Common myeloid progenitor, CD34-positive (primary cell): Measurements from ENCODE around the gene ACTA2.

Source experiments
- CTCF ChIA-PET: fragments of 350-600 bp; sonication (Branson Sonifier 250); formaldehyde crosslinking; loops from one replicate; lab custom pipeline; 2021; ENCODE audit warnings: antibody characterized with exemption; lab: Charles Lee
- POLR2A ChIA-PET: fragments of 350-600 bp; sonication (Branson Sonifier 250); formaldehyde crosslinking; loops from one replicate; lab custom pipeline; 2021; ENCODE audit warnings: antibody characterized with exemption; lab: Charles Lee
- DNase-seq, 3 donors: peaks; one replicate each; pipeline versions ENCODE4 v3.0.0 to v3.0.0-alpha.2; 2013
- H3K27ac ChIP-seq, 2 experiments: 1 replicate in 1 of 2; 2 replicates in 1 of 2; pipeline ENCODE4 v1.7.0; 2013; ENCODE audit warnings: inconsistent platforms in 2 of 2, low read length in 2 of 2, mild to moderate bottlenecking in 2 of 2, low read depth in 1 of 2, moderate library complexity in 1 of 2; ENCODE audit not compliant: severe bottlenecking in 2 of 2, insufficient read depth in 1 of 2, poor library complexity in 1 of 2
- H3K27me3 ChIP-seq, 5 experiments: replicated peaks in 2 of 5; 1 replicate in 3 of 5; 2 replicates in 2 of 5; pipeline versions ENCODE4 v1.6.1 to v1.7.0; 2013; ENCODE audit warnings: low read length in 4 of 5, mild to moderate bottlenecking in 2 of 5, moderate library complexity in 2 of 5, inconsistent platforms in 1 of 5; ENCODE audit not compliant: insufficient read depth in 5 of 5, control insufficient read depth in 4 of 5
- H3K36me3 ChIP-seq, 4 experiments: 1 replicate in 2 of 4; 2 replicates in 2 of 4; pipeline versions ENCODE4 v1.6.1 to v1.7.0; 2013; ENCODE audit warnings: low read length in 3 of 4, control low read depth in 1 of 4, mild to moderate bottlenecking in 1 of 4; ENCODE audit not compliant: control insufficient read depth in 4 of 4, insufficient read depth in 4 of 4
- H3K4me1 ChIP-seq, 4 experiments: 1 replicate in 3 of 4; 2 replicates in 1 of 4; pipeline versions ENCODE4 v1.6.1 to v1.7.1; 2013; ENCODE audit warnings: low read length in 3 of 4, mild to moderate bottlenecking in 3 of 4, control low read depth in 1 of 4, inconsistent platforms in 1 of 4, moderate library complexity in 1 of 4; ENCODE audit not compliant: control insufficient read depth in 4 of 4, insufficient read depth in 4 of 4; ENCODE audit errors: control extremely low read depth in 1 of 4
- H3K4me3 ChIP-seq, 7 experiments: 1 replicate in 4 of 7; 2 replicates in 3 of 7; pipeline versions ENCODE4 v1.5.1 to v1.7.0; 2013; ENCODE audit warnings: mild to moderate bottlenecking in 7 of 7, low read length in 6 of 7, moderate library complexity in 6 of 7, inconsistent platforms in 2 of 7, low read depth in 2 of 7, control low read depth in 1 of 7; ENCODE audit not compliant: insufficient read depth in 4 of 7, control insufficient read depth in 1 of 7; ENCODE audit errors: extremely low read depth in 1 of 7
- H3K9me3 ChIP-seq, 5 experiments: 1 replicate in 4 of 5; 2 replicates in 1 of 5; pipeline versions ENCODE4 v1.6.1 to v1.7.1; 2013; ENCODE audit warnings: low read length in 4 of 5, mild to moderate bottlenecking in 2 of 5, inconsistent platforms in 1 of 5, low read depth in 1 of 5, moderate library complexity in 1 of 5; ENCODE audit not compliant: control insufficient read depth in 4 of 5, insufficient read depth in 2 of 5; ENCODE audit errors: control extremely low read depth in 1 of 5
- WGBS: methylation state at CpG from one replicate; pipeline ENCODE4 v1.1.5; 2013; ENCODE audit not compliant: insufficient coverage; 5-methylcytosine and 5-hydroxymethylcytosine counted together

The ACTA2 gene

DNA sequence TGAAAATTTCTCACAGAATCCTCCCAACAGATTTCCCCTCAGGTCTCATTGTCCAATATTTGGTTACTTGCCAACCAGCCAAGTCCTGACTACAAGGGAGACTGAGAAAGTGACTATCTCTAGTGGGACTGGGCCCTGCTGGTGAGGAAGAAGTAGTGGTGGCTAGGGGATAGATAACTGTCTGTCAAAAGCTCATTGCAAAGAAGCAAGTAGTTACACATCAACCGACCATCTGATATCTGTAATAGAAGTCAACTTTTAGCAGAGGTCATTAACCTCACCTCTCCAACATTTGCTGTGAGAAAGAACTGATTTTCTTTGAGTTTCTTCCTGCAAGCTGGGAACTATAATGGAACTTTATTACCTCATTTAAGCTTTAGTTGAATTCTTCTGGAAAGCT, 57.3 kb downstream of the ACTA2 start:
- Histone ChIP-seq H3K27me3 (no peaks in the 10 kb centered on the region), H3K4me3 (no peak overlapping the region), H3K4me1 (peaks cover 3 to 13% (median 7%) of the 10 kb centered on the region in 4 experiments), H3K27ac (no peak overlapping the region), H3K36me3 (peaks cover 0 to 10% (median 4%) of the 10 kb centered on the region in 4 experiments), H3K9me3 (no peaks in the 10 kb centered on the region)
- no CpG with 5 or more reads among the region's 1 CpG for WGBS
- no peak for DNase-seq
- ChIA-PET POLR2A (no interaction called here), CTCF (interaction anchor here (0.6 to 1.4 kb wide), 8 partner anchors 9 to 330 kb away, joined by 3 to 5 read pairs (median 3); no protein-coding TSS in a partner anchor)

DNA sequence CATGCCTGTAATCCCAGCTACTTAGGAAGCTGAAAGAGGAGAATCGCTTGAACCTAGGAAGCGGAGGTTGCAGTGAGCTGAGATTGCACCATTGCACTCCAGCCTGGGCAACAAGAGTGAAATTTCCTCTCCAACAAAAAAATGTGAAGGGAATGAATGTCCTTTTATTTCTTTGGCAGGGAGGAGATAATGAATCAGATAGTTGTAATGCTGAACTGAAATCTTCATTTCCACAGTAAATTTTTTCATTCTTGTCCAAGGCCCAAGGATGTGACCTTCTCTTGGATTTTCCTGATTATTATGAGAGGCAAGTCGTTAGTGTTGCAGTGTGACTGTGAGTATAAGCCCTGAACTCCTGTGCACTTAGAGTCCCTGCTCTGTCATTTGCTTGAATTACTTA, 59.0 kb downstream of the ACTA2 start:
- no peak overlapping the region for H3K4me3 ChIP-seq
- no peaks in the 10 kb centered on the region for H3K9me3 ChIP-seq
- ChIA-PET CTCF (interaction anchor here (1.9 kb wide), 1 partner anchor 14 kb away, joined by 5 read pairs; no protein-coding TSS in a partner anchor), POLR2A (no interaction called here)
- no peak for DNase-seq
- H3K27me3 ChIP-seq = no peaks in the 10 kb centered on the region
- H3K36me3 ChIP-seq = peaks cover 0 to 9% (median 4%) of the 10 kb centered on the region in 4 experiments
- 100% methylated on average over 2 of the region's 3 CpGs for WGBS
- H3K27ac ChIP-seq = no peak overlapping the region
- H3K4me1 ChIP-seq = peaks cover 3 to 12% (median 7%) of the 10 kb centered on the region in 4 experiments

DNA sequence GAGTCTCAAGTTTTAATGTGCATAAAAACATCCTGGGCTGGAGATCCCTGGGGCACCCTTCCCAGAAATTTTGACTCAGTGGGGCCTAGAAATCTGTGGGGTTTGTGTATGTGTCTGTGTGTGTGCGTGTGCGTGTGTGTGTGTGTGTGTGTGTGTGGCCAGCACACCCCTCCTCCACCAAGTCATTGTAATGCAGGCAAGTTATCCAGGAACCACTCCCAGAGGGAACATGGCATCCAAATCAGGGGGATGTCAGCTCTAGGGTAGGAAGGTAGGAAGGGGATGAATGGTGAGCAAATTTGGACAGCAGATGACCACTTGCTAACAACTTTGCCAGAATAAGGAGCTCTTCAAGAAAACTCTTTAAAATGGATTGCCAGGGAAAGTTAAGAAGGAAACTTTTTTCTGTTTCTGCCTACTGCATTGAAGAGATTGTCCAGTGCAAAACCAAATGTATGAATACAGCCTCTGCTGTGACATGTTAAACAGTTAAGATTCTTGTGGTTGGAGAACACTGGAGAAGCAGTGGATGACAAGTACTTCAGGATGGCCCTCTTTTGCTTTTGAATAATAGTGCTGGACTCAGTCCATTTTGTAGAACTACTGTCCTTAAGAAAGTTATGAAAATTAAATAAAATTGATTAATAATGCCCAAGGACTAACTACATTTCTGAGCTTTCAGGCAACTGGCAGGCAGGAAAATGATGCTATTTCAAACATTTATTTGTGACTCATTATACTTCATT, 60.2 kb downstream of the ACTA2 start:
- H3K27me3 ChIP-seq = no peaks in the 10 kb centered on the region
- WGBS = no CpG with 5 or more reads among the region's 2 CpGs
- H3K4me3 ChIP-seq = no peak overlapping the region
- CTCF ChIA-PET = interaction anchor here (2.2 kb wide), 1 partner anchor 9 kb away, joined by 11 read pairs; no protein-coding TSS in a partner anchor
- H3K4me1 ChIP-seq = peaks cover 3 to 12% (median 8%) of the 10 kb centered on the region in 4 experiments
- POLR2A ChIA-PET = no interaction called here
- no peak for DNase-seq
- H3K27ac ChIP-seq = no peak overlapping the region
- peaks cover 0 to 9% (median 4%) of the 10 kb centered on the region in 4 experiments for H3K36me3 ChIP-seq
- H3K9me3 ChIP-seq = no peaks in the 10 kb centered on the region

DNA sequence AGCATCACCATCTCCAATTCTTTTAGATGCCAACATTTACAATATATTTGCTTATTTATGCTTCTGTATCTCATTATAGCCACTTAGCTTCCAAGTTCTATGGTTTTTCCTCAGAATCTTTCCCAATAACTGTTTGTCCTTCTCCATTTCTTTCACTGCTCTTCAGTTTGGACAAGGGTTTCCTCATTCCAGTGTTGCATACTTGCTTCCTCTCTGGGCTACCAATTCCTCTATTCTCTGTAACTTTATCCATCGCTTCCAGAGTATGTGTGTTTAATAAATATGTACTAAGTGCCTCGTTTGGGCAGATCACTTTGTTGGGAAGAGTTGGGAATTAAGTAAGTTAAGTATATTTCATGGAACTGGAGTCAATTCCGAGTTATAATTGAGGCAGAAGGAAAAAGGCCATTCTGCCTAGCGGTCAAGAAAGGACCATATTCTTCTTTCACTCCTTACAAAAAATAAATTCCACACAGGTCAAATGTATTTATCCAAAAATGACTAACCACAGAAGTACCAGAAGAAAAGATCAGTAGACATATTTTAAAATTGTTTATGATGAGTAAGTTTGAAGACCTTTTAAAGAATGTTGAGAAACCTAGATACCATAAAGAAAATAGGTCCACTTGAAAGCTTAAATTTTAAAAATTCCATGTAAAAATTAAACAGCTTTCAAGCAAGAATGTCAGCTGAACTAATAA, 61.7 kb downstream of the ACTA2 start:
- POLR2A ChIA-PET = no interaction called here
- WGBS = no CpG with 5 or more reads among the region's 4 CpGs
- H3K27ac ChIP-seq = no peak overlapping the region
- H3K4me3 ChIP-seq = no peak overlapping the region
- H3K9me3 ChIP-seq = no peaks in the 10 kb centered on the region
- H3K4me1 ChIP-seq = peaks cover 0 to 6% (median 3%) of the 10 kb centered on the region in 4 experiments
- CTCF ChIA-PET = interaction anchor here (2.2 kb wide), 1 partner anchor 10 kb away, joined by 11 read pairs; no protein-coding TSS in a partner anchor
- H3K27me3 ChIP-seq = no peaks in the 10 kb centered on the region
- peaks cover 0 to 9% (median 4%) of the 10 kb centered on the region in 4 experiments for H3K36me3 ChIP-seq
- no peak for DNase-seq

DNA sequence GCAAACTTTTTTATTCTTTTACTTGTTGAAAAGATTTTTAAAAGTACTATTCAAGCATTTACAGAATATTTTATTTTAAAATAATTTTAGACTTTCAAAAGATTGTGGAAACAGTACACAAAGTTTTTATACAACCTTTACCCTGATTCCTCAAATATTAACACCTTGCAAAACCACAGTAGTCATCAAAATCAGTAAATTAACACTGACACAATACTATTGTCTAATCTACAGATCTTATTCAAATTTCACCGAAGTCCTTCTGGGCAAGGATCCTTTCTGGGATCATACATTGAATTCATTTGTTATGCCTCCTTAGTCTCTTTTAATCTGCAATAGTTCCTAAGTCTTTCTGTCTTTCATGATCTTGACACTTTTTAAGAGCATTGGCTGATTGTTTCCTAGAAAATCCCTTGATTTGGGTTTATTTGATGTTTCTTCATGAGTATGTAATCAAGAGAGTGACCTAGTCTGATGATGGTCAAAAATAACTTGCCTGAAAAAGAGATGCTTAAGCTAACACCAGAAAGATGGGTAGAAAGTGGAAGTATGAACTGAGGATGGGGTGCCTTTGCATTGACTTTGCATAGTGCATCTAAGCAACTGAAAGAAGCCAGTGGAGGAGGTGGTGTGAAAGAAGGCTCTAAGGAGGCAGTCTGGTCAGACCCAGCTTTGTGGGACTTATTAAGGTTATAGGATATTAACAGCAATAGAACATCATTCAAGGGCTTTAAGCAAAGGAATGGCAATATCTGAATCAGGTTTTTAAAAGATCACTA, 62.8 kb downstream of the ACTA2 start:
- Histone ChIP-seq H3K4me3 (no peak overlapping the region), H3K27ac (no peak overlapping the region), H3K9me3 (no peaks in the 10 kb centered on the region), H3K27me3 (no peaks in the 10 kb centered on the region), H3K36me3 (peaks cover 0 to 7% (median 3%) of the 10 kb centered on the region in 4 experiments), H3K4me1 (peaks cover 0 to 6% (median 3%) of the 10 kb centered on the region in 4 experiments)
- POLR2A ChIA-PET = no interaction called here
- no peak for DNase-seq
- CTCF ChIA-PET = interaction anchor here (0.8 kb wide), 1 partner anchor 54 kb away, joined by 4 read pairs; no protein-coding TSS in a partner anchor
- no CpG with 5 or more reads among the region's 1 CpG for WGBS

DNA sequence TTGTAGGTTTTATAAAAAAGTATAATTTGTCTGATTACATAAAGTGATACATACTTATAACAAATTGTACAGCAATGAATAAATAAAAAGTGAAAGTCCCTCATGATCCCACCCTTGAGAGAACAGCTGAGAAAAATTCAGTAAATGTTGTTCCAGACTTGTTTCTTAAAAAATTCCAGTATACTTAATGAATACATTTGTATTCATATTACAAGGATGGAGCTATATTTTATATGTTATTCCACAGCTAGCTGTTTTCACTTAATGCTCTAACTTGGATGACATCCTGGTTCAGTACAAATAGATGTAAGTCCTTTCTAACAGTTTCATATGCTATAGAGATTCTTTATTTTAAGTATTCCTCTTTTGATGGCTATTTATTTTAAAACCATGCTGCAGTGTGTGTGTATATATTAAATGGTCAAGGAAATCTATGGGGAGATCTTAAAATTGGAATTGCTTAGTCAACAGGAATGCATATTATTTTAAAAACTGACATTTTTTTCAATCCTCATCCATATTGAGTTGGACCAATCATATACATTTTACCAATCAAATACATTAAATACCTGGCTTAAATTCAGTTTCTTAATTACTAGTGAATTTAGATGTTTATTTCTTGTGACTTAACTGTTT, 63.6 kb downstream of the ACTA2 start:
- ChIA-PET CTCF (interaction anchor here (1.6 to 4.3 kb wide), 2 partner anchors 11 to 53 kb away, joined by 6 to 16 read pairs; no protein-coding TSS in a partner anchor), POLR2A (no interaction called here)
- peaks cover 0 to 6% (median 2%) of the 10 kb centered on the region in 4 experiments for H3K4me1 ChIP-seq
- DNase-seq = no peak
- no peak overlapping the region for H3K27ac ChIP-seq
- H3K9me3 ChIP-seq = no peaks in the 10 kb centered on the region
- no peak overlapping the region for H3K4me3 ChIP-seq
- H3K36me3 ChIP-seq = peaks cover 0 to 3% (median 2%) of the 10 kb centered on the region in 4 experiments
- no peaks in the 10 kb centered on the region for H3K27me3 ChIP-seq
